Stimulated activated CD4-positive, alpha-beta T cell treated with anti-CD3 and anti-CD28 coated beads, TNF-alpha, amount 100 ng/mL, for 48 hours (primary cell): ENCODE data around the gene ANO2.
"Not testable (repeated sequence)": the region's sequence is repeated elsewhere in the genome, so short reads cannot be mapped to it uniquely, and the experiment has no call there.

Experiments
- DNase-seq, 3 donors: peaks; one replicate each; pipeline ENCODE4 v3.0.0-alpha.2; 2020; ENCODE audit warnings: low read depth in 3 of 3

Gene ANO2

DNA sequence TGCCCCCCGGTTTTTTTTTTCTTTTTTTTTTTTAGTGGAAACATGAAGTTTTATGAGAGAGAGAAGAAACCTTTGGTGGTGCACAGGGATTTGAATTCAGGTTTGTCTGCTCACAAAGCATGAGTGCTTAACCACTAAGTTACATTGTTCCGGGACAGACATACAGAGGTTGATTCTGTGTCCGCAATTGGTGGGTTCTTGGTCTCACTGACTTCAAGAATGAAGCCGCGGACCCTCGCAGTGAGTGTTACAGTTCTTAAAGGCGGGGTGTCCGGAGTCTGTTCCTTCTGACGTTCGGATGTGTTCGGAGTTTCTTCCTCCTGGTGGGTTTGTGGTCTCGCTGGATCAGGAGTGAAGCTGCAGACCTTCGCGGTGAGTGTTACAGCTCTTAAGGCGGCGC, 57.2 kb downstream of the ANO2 start:
- DNase-seq, result not testable (repeated sequence)

DNA sequence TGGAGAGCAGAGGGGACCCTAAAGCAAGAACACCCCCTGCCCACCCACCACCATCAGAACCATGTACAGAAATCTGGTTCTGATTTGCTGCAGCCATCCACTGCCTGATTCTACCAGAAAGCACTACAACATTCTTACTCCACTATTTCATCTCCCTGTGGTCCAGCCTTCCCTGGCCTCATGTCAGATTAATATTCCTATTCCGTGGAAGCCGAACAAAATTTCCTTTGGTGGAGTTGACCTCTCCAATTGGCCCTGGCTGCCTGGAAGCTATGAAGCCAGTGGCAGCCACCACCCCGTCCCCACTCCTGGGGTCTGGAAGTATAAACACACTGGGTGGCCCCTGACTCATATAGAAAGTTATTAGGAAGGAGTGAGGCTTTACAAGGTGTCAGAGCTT, 60.2 kb downstream of the ANO2 start:
- no peak for DNase-seq

GRCh38 chr12:5884285-5884684, 60.8 kb downstream of the ANO2 start:
- no peak for DNase-seq

- no peak for DNase-seq
These were observed 62.4 kb downstream of the ANO2 start for GRCh38 chr12:5882511-5883190.

- DNase-seq, result no peak
These were observed 63.4 kb downstream of the ANO2 start for GRCh38 chr12:5881666-5882065.

DNA sequence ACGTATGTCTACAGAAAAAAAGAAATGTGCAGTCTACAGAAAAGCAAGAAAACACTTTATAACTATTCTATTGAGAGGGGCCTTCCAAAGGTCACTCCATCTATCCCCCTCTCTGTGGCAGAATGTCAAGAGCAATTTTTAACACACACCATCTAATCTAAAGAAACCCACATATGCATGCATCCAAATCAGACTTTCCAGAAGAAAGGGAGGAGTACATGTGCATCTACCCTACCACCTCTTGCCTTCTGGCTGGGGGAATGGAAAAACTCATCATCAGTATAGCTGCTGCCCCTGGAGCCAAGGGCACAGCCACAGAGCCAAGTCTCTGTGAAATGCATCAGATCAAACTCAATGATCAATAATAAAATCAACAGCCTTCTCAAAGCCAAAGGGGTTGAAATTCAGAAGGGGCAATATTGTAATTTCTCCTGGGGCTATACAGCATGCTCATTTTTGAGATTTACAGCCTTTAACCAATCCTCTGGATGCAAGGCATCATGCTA, 63.9 kb downstream of the ANO2 start:
- DNase-seq, result no peak

GRCh38 chr12:5875851-5876250, 69.2 kb downstream of the ANO2 start:
- no peak for DNase-seq

DNA sequence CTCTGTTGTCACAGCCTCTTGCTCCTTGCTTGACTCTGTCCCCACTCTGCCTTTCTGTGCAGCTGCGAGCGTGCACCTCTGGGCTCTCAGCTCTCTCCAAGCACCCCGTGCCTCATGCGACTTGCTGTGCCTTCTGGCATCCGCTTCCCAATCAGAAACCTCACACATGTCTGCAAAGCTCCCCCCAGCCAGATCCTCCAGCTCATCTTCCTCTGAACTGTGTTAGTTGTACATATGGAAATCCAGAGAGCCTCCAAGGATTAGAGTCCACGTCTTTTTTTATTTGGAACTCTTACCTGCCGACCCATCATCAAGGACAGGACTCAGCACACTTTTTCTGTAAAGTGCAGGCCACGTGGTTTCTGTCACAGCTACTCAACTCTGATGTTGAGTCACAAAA, 70.5 kb downstream of the ANO2 start:
- no peak for DNase-seq

GRCh38 chr12:5873281-5873919, 71.7 kb downstream of the ANO2 start:
- no peak for DNase-seq

GRCh38 chr12:5872745-5873144, 72.3 kb downstream of the ANO2 start:
- no peak for DNase-seq

DNA sequence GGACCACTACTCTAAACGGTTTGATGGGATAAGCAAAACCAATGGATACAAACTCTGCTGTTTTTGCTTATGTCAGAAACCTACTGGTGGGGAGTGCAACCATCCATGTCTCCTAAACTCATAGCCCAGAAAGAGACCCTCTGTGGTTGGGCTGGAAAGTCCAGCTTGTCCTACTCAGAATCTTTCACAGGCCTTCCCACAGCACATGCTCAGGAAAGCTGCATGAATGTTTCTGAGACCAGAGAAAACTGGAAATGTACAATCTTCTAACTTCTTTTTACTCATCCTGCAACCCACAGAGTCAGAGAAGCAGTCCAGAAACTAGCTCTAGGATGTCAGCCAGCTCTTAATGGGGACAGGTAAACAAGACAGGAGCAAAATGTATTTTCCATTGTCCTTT, 73.3 kb downstream of the ANO2 start:
- DNase-seq, result no peak

DNA sequence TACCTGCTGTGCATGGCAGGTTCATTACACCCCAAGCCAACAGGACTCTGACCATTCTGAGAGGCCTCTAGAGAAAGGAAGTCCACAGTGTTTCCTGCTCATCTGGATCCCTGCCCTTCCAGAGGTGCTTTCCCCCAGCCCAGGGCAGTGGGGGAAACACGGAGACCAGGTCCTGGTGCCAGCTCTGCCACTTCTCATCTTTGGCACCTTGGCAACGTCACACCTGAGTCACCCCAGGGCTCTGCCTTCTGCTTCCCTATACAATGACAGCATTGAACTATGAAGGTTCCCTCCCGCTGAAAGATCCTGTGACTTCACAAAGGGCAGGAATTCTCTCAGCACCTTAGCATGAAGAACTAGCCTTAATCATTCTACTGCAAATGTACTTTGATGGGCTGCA, 74.9 kb downstream of the ANO2 start:
- DNase-seq, result no peak

GRCh38 chr12:5868625-5869295, 76.3 kb downstream of the ANO2 start:
- no peak for DNase-seq

DNA sequence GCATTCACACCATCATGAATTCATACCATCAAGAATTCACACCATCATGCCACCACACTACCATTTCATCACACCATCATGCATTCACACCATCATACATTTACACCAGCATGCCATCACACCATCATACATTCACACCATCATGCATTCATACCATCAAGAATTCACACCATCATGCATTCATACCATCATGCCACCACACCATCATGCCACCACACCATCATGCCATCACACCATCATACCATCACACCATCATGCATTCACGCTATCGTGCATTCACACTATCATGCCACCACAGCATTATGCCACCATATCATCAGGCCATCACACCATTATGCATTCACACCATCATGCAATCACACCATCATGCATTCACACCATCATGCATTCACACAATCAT, 79.7 kb downstream of the ANO2 start:
- no peak for DNase-seq

DNA sequence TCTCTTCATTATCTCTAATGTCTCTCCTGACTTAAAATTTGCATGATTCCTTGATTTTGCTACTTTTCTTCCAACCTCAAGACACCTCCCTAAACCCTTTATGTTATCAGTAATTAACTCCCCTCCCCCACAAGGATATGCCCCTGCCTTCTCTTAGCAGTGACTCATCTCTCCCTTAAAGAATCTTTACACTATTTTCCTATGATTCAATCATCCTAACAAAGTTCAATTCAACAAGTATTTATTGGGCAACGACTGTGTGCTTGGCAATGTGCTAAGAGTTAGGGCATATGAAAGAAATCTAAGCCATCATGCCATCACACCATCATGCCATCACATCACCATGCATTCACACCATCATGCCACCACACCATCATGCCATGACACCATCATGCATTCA, 80.1 kb downstream of the ANO2 start:
- no peak for DNase-seq

- DNase-seq, result no peak
These were observed 80.8 kb downstream of the ANO2 start for GRCh38 chr12:5864301-5864700.

DNA sequence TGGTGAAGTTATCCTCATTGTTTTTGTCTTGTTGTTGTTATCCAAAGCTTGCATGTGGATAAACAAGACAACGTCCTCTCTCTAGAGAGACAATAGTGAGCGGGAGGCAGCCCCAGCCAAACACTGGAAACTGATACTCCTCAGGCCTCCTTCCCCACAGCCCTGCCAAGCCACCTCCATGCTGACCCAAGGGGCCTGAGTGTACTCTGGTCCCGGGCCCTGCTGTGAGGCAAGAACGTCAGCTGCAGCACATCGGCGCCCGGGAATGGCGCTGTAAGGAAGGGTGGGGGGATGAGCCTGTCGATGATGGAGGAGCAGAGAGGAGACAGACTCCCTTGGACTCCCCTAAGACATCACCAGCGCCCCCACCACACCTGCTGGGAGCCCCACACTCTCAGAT, 83.6 kb downstream of the ANO2 start:
- DNase-seq, result no peak

- DNase-seq, result no peak
These were observed 88.4 kb downstream of the ANO2 start for GRCh38 chr12:5856692-5857091.

DNA sequence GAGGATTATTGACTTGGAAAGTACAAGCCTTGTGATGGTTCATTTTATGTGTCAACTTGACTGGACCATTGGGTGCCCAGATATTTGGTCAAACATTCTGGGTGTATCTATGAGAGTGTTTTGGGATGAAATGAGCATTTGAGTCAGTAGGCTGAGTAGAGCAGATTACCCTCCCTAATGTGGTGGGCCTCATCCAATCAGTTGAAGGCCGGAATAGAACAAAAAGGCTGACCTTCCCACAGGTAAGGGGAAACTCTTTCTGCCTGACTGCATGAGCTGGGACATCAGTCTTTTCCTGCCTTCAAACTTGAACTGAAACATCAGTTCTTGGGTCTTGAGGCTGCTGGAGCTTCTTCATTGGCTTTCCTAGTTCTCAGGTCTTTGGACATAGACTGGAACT, 98.1 kb downstream of the ANO2 start:
- no peak for DNase-seq

- DNase-seq, result no peak
These were observed 104.1 kb downstream of the ANO2 start for GRCh38 chr12:5840944-5841343.

DNA sequence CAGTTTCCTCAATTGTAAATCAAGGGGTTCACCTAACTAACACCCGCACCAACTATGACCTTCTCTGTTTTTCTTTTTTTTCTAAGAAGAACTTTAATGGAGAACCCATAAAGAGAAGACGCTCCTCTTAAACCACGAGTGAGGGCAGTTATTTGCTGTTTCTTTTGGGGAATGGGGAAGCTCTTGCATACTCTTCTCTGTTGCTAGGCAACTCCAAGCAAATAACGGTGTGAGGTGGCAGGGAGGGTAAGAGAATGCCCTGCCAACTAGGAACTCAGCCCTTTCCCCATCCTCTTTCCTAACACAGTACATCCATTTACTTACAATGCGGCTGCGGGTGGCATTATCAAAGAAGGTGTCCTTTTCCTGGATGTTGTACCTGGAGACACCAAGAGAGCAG, 114.9 kb downstream of the ANO2 start:
- no peak for DNase-seq

- DNase-seq, result no peak
These were observed 117.5 kb downstream of the ANO2 start for GRCh38 chr12:5827591-5827990.

DNA sequence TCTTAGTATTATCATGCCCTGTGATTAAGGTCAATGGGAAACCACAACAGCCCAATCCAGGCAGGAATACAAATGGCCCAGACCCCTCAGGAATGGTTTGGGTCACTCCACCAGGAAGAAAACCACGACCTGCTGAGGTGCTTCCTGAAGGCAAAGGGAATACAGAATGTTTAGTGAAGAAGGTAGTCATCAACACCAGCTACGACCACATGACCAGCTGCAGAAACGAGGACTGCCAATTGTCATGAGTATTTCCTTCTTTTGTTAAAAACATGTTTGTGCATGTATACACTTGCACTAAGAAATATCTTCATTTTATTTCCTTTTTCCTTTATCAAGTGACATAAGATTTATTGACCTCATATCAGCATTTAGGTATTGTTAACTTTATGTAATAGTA, 119.3 kb downstream of the ANO2 start:
- DNase-seq, result not testable (repeated sequence)
